Activated T-cell treated with anti-CD3 and anti-CD28 coated beads for 48 hours (primary cell): ENCODE measurements around the gene APP.

Source experiments
- DNase-seq: peaks from one replicate; pipeline ENCODE4 v3.0.0-alpha.2; 2020; ENCODE audit warnings: low read depth

Gene APP

GRCh38 chr21:25903607-25904006 lies 267.0 kb downstream of the APP start:
- DNase-seq = no peak

GRCh38 chr21:25901330-25901979 lies 269.1 kb downstream of the APP start:
- no peak for DNase-seq

- no peak for DNase-seq
These were observed 271.9 kb downstream of the APP start for GRCh38 chr21:25898671-25899070.

GRCh38 chr21:25897383-25897782 lies 273.2 kb downstream of the APP start:
- DNase-seq = no peak

GRCh38 chr21:25896501-25897056 lies 274.0 kb downstream of the APP start:
- DNase-seq = no peak

GRCh38 chr21:25895565-25896205 lies 274.9 kb downstream of the APP start:
- no peak for DNase-seq

- no peak for DNase-seq
These were observed 277.4 kb downstream of the APP start for GRCh38 chr21:25893191-25893590.

GRCh38 chr21:25891596-25891995 lies 279.0 kb downstream of the APP start:
- DNase-seq = no peak

- DNase-seq = no peak
These were observed 280.6 kb downstream of the APP start for GRCh38 chr21:25890001-25890400.

GRCh38 chr21:25888711-25889110 lies 281.9 kb downstream of the APP start:
- DNase-seq = no peak

- DNase-seq = no peak
These were observed 282.8 kb downstream of the APP start for GRCh38 chr21:25887646-25888306.

GRCh38 chr21:25887166-25887565 lies 283.4 kb downstream of the APP start:
- no peak for DNase-seq

- DNase-seq = no peak
These were observed 284.7 kb downstream of the APP start for GRCh38 chr21:25885880-25886279.

GRCh38 chr21:25885405-25885804 lies 285.2 kb downstream of the APP start:
- DNase-seq = no peak

- DNase-seq = no peak
These were observed 286.3 kb downstream of the APP start for GRCh38 chr21:25884311-25884710.

GRCh38 chr21:25881524-25882376 lies 288.8 kb downstream of the APP start:
- DNase-seq = peak; percentile 31

- no peak for DNase-seq
These were observed 291.4 kb downstream of the APP start for GRCh38 chr21:25879203-25879602.

- DNase-seq = no peak
These were observed 292.2 kb downstream of the APP start for GRCh38 chr21:25878344-25878743.

- DNase-seq = no peak
These were observed 298.3 kb downstream of the APP start for GRCh38 chr21:25872271-25872670.

GRCh38 chr21:25871566-25871965 lies 299.0 kb downstream of the APP start:
- DNase-seq = no peak

- DNase-seq = no peak
These were observed 300.5 kb downstream of the APP start for GRCh38 chr21:25870084-25870483.

GRCh38 chr21:25867061-25867460 lies 303.5 kb downstream of the APP start:
- no peak for DNase-seq
